GM23248 (cell line): ENCODE measurements around the gene SMC5. TPM values are rescaled to one million over a fixed set of nuclear protein-coding genes. Genes with fewer than 3 reads are reported as not detected.

Experiments used
- DNase-seq: peaks from one replicate; pipeline ENCODE4 v3.0.0-alpha.2; 2015
- H2AFZ ChIP-seq: fragments of 200-600 bp; sonication (generic); 2 replicates; pipeline ENCODE4 v1.6.1; 2016; ENCODE audit warnings: antibody characterized with exemption
- H3F3A ChIP-seq: fragments of 200-600 bp; sonication (generic); 2 replicates; pipeline ENCODE4 v1.6.1; 2016; ENCODE audit warnings: mild to moderate bottlenecking, antibody characterized with exemption, mixed run types; ENCODE audit not compliant: insufficient read depth
- H3K27ac ChIP-seq: fragments of 200-600 bp; sonication (generic); 2 replicates; pipeline ENCODE4 v1.5.1; 2016; ENCODE audit warnings: mild to moderate bottlenecking
- H3K27me3 ChIP-seq: fragments of 200-600 bp; sonication (generic); replicated peaks from 2 replicates; pipeline ENCODE4 v1.6.1; 2016; ENCODE audit warnings: mild to moderate bottlenecking; ENCODE audit not compliant: insufficient read depth
- H3K36me3 ChIP-seq: fragments of 200-600 bp; sonication (generic); 2 replicates; pipeline ENCODE4 v1.6.1; 2016; ENCODE audit warnings: low read depth, mild to moderate bottlenecking
- H3K4me1 ChIP-seq: fragments of 200-600 bp; sonication (generic); 2 replicates; pipeline ENCODE4 v1.6.1; 2016; ENCODE audit warnings: mild to moderate bottlenecking; ENCODE audit not compliant: insufficient read depth
- H3K4me2 ChIP-seq: fragments of 200-600 bp; sonication (generic); one replicate; pipeline ENCODE4 v1.6.1; 2016; ENCODE audit warnings: mild to moderate bottlenecking; ENCODE audit not compliant: unreplicated experiment
- H3K4me3 ChIP-seq: fragments of 200-600 bp; sonication (generic); 2 replicates; pipeline ENCODE4 v1.5.1; 2016; ENCODE audit warnings: mild to moderate bottlenecking
- H3K79me2 ChIP-seq: fragments of 200-600 bp; sonication (generic); 2 replicates; pipeline ENCODE4 v1.6.1; 2016; ENCODE audit warnings: mild to moderate bottlenecking; ENCODE audit not compliant: insufficient read depth
- H3K9ac ChIP-seq: fragments of 200-600 bp; sonication (generic); 2 replicates; pipeline ENCODE4 v1.6.1; 2016; ENCODE audit warnings: mild to moderate bottlenecking
- H3K9me2 ChIP-seq: fragments of 200-600 bp; sonication (generic); 2 replicates; pipeline ENCODE4 v1.6.1; 2016; ENCODE audit warnings: mixed run types, mild to moderate bottlenecking, moderate library complexity; ENCODE audit not compliant: insufficient read depth
- H3K9me3 ChIP-seq: fragments of 200-600 bp; sonication (generic); one replicate; pipeline ENCODE4 v1.6.1; 2017; ENCODE audit warnings: low read depth
- H4K20me1 ChIP-seq: fragments of 200-600 bp; sonication (generic); 2 replicates; pipeline ENCODE4 v1.6.0; 2016; ENCODE audit not compliant: insufficient read depth
- EZH2 ChIP-seq: fragments of 200-600 bp; sonication (generic); IDR thresholded peaks from 2 replicates; pipeline ENCODE4 v1.6.1; 2018; ENCODE audit warnings: antibody characterized with exemption, mild to moderate bottlenecking; ENCODE audit not compliant: insufficient read depth, poor library complexity, severe bottlenecking
- EZH2phosphoT487 ChIP-seq: fragments of 200-600 bp; sonication (generic); IDR thresholded peaks from 2 replicates; pipeline ENCODE4 v1.6.1; 2018; ENCODE audit warnings: antibody characterized with exemption, moderate library complexity, mild to moderate bottlenecking, low read depth; ENCODE audit not compliant: insufficient read depth
- WGBS, 2 experiments: methylation state at CpG; one replicate each; pipeline ENCODE4 v1.1.6; 2015 to 2017; ENCODE audit warnings: low lambda C conversion rate in 2 of 2, low coverage in 1 of 2; ENCODE audit errors: missing lambda C conversion rate in 2 of 2; 5-methylcytosine and 5-hydroxymethylcytosine counted together
- in situ Hi-C: fragments of 300-500 bp; cut with MboI; formaldehyde crosslinking; loops from 2 replicates; pipeline ENCODE4 v1.15.0; 2020
- polyA plus RNA-seq: library from polyadenylated mRNA; unstranded; fragments of >200 nt; fragmentation: Nextera tagmentation; extraction: Ambion mirVana; gene quantifications from 2 replicates; pipeline ENCODE4 v1.2.1, GENCODE V29; 2016
- total RNA-seq: library from RNA; depleted of rRNA; stranded (reverse); fragments of >200 nt; shearing (Covaris generic); gene quantifications from 2 replicates; pipeline ENCODE4 v1.2.3, GENCODE V29; 2014

The SMC5 gene
- total and polyA plus RNA-seq, 2 experiments from 2014 or later: 14.9 to 16.4 TPM

- Histone ChIP-seq H3K36me3 (peaks cover 51% of the 10 kb centered on the region), H3K27ac (no peak overlapping the region), H3K79me2 (peaks cover 89% of the 10 kb centered on the region), H3K9ac (no peak overlapping the region), H3F3A (peaks cover 4% of the 10 kb centered on the region; the same call in 1 of the 2 replicates), H3K4me1 (0 out of 2 replicates have a peak, but pooled peaks cover 8% of the 10 kb centered on the region), H3K27me3 (no peaks in the 10 kb centered on the region), H4K20me1 (no peaks in the 10 kb centered on the region), H3K9me3 (no peaks in the 10 kb centered on the region), H3K9me2 (no peaks in the 10 kb centered on the region), H3K4me2 (no peak overlapping the region), H2AFZ (no peak overlapping the region), H3K4me3 (no peak overlapping the region)
- TF ChIP-seq EZH2 (no peak), EZH2phosphoT487 (no peak)
- peak; percentile 10 for DNase-seq
- in situ Hi-C loops: no loop called here
- 45 to 49% methylated on average over 3 of the region's 3 CpGs for WGBS, 2 experiments
Observed at GRCh38 chr9:70285246-70285645, 26.5 kb downstream of the SMC5 start.

GRCh38 chr9:70285981-70286598 is 27.3 kb downstream of the SMC5 start:
- no peaks in the 10 kb centered on the region for H3K9me3 ChIP-seq
- peaks cover 90% of the 10 kb centered on the region for H3K79me2 ChIP-seq
- 78 to 81% methylated on average over 4 of the region's 4 CpGs for WGBS, 2 experiments
- DNase-seq: no peak
- H4K20me1 ChIP-seq: no peaks in the 10 kb centered on the region
- 0 out of 2 replicates have a peak, but pooled peaks cover 8% of the 10 kb centered on the region for H3K4me1 ChIP-seq
- no peak overlapping the region for H2AFZ ChIP-seq
- no peak overlapping the region for H3K4me3 ChIP-seq
- in situ Hi-C loops: no loop called here
- no peaks in the 10 kb centered on the region; the same call in 1 of the 2 replicates for H3F3A ChIP-seq
- H3K27ac ChIP-seq: no peak overlapping the region
- peaks cover 50% of the 10 kb centered on the region for H3K36me3 ChIP-seq
- TF ChIP-seq EZH2 (no peak), EZH2phosphoT487 (no peak)
- H3K27me3 ChIP-seq: no peaks in the 10 kb centered on the region
- H3K9ac ChIP-seq: no peak overlapping the region
- H3K4me2 ChIP-seq: no peak overlapping the region
- no peaks in the 10 kb centered on the region for H3K9me2 ChIP-seq

- Histone ChIP-seq H3K9ac (no peak overlapping the region), H3K27ac (no peak overlapping the region), H3K9me2 (no peaks in the 10 kb centered on the region), H3K79me2 (peaks cover 98% of the 10 kb centered on the region), H3F3A (0 out of 2 replicates have a peak, but pooled peaks cover 2% of the 10 kb centered on the region), H2AFZ (no peak overlapping the region), H3K4me2 (no peak overlapping the region), H3K27me3 (no peaks in the 10 kb centered on the region), H3K4me3 (no peak overlapping the region), H3K9me3 (no peaks in the 10 kb centered on the region), H3K4me1 (no peaks in the 10 kb centered on the region), H4K20me1 (peaks cover 3% of the 10 kb centered on the region; the same call in 1 of the 2 replicates), H3K36me3 (peaks cover 41% of the 10 kb centered on the region)
- no peak for TF ChIP-seq EZH2phosphoT487
- no peak for TF ChIP-seq EZH2
- in situ Hi-C loops: no loop called here
- no peak for DNase-seq
- WGBS, 2 experiments: 94 to 97% methylated on average over 3 of the region's 3 CpGs
Observed at GRCh38 chr9:70290626-70291025, 31.8 kb downstream of the SMC5 start.

GRCh38 chr9:70291446-70291845 is 32.7 kb downstream of the SMC5 start:
- Histone ChIP-seq H3K27me3 (no peaks in the 10 kb centered on the region), H4K20me1 (peaks cover 3% of the 10 kb centered on the region; the same call in 1 of the 2 replicates), H3K27ac (no peak overlapping the region), H3F3A (0 out of 2 replicates have a peak, but pooled peaks cover 6% of the 10 kb centered on the region), H3K4me3 (no peak overlapping the region), H3K4me1 (0 out of 2 replicates have a peak, but pooled peaks cover under 1% of the 10 kb centered on the region), H3K9me3 (no peaks in the 10 kb centered on the region), H3K79me2 (peaks cover 98% of the 10 kb centered on the region), H3K36me3 (peaks cover 37% of the 10 kb centered on the region), H3K9ac (no peak overlapping the region), H2AFZ (no peak overlapping the region), H3K4me2 (no peak overlapping the region), H3K9me2 (no peaks in the 10 kb centered on the region)
- in situ Hi-C loops: no loop called here
- TF ChIP-seq EZH2phosphoT487 (no peak), EZH2 (no peak)
- no peak for DNase-seq
- 95 to 97% methylated on average over 1 of the region's 1 CpG for WGBS, 2 experiments
